Left lobe of liver (tissue), 2 donors: ENCODE measurements around the gene FAM110C. TPM values are rescaled to one million over a fixed set of nuclear protein-coding genes. Genes with fewer than 3 reads are reported as not detected.
"Not testable (repeated sequence)": the region's sequence is repeated elsewhere in the genome, so short reads cannot be mapped to it uniquely, and the experiment has no call there.

Source experiments
- ATAC-seq: fragments of 200-7000 bp; cut with Tn5 transposase; one replicate; pipeline ENCODE4 v1.9.1; 2020; ENCODE audit warnings: mild to moderate bottlenecking, moderate library complexity
- DNase-seq: peaks from one replicate; pipeline ENCODE4 v3.0.0-alpha.2; 2020; ENCODE audit warnings: low spot score
- total RNA-seq: library from RNA; stranded (reverse); gene quantifications from one replicate; pipeline ENCODE4 v1.2.1, GENCODE V29; 2021
- donor health status: DM: no; HTN: no; CAD: no; lungs with moderate emphysema.
- donor health status: DM: no; HTN: yes; CAD: no.

FAM110C gene
- total RNA-seq, 1 donor from 2014 or later, result 6.7 TPM

DNA sequence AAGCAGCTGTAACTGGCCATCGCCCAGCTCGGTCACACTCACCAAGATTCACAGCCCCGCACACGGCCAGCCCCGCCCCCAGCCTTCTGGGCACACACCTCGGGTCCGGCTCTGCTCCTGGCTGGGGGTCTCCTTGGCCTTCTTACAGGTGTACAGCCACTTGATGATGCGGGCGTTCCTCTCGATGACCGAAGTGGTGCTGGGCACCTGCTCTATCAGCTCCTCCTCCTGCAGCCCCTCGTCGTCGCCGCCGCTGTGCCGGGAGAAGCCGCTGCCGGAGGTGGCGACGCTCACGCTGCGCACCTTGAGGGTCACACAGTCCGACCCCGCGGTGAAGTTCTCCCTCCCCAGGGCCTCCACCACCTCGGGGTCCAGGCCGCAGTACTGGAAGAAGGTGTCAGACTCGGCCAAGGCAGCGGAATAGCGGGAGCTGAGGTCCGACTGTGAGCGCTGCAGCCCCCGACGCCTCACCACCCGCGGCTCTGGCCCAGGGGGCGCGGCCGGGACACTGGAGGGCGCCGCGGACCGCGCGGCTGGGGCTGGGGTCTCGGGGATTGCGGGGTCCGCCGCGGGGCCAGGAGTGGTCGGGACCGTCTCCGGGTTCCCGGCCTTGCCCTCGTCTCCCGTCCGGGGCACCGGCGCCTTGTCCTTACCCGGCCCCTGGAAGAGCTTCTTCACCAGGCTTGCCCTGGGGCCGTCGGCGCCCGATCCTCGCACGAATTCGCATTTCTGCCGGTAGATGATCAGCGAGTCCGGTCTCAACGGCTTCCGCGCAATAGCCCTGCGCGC is 769 bp downstream of the FAM110C start:
- ATAC-seq (peak; percentile 2), DNase-seq (no peak)

DNA sequence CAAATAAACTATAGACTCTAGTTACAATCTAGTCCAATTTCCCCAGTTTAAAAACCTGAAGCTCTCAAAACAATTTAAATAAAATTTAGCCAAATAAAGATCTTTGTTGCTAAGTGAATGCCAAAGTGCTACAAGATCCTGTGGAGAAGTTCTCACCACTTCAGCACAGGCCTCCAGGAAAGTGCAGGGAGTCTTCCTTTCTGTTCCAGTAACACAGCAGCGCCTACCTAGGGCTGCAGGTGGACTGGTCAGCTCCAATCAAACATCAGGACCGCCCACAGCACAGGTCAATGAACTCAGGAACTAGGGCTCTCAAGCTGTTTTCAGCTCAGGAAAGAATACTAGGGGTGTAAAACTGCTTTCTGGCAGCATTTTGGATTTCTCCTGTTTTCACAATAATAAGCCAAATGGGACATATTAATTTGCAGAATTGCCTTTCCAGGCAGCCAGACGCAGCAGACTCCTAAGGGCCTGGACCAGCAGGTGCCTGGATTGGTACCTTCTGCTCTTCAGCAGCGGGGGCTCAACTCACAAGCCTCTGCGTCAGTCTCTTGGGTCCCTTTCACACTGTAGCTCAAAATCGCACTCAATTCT is 1.5 kb downstream of the FAM110C start:
- ATAC-seq (peak; percentile 59), DNase-seq (peak; percentile 83)

DNA sequence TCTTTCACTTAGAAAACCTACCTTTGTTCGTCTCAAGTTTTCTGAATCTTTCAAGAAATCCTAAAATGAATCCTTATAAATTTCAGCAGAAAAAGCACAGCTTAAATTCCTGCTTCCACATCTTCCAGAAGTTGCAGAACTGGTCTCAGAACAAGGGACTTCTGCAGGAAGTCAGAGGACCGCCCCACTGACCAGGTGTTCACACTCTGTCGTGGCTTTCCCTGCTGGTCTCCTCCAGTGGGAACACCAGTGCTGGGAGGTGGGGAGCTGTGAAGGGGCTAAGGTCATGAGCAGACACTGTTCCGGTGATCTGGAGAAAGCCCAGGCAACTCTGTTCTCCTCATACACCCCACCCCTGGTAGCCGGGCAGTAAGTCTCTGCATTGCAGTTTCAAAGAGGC is 3.5 kb downstream of the FAM110C start:
- DNase-seq, result no peak
- ATAC-seq, result no peak

DNA sequence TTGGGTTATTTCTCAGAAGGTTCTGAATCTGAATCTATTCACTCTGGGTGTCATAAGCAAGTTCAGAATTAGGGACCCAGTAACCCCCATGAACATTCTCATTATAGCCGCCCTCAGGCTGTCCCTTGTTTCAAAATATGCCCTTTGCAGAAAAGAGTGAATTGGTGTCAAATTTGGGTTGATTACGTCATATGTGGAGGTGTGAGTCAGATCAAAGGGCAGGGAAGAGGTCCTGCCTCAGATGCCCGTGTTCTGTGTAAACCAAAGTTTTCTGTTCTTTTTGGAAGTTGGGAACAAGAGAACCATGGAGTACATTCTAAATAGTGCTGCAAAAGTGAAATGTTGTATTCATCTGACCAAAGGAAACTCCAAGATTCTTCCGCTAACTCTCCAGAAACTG is 5.8 kb downstream of the FAM110C start:
- no peak for DNase-seq
- peak; percentile 29 for ATAC-seq

DNA sequence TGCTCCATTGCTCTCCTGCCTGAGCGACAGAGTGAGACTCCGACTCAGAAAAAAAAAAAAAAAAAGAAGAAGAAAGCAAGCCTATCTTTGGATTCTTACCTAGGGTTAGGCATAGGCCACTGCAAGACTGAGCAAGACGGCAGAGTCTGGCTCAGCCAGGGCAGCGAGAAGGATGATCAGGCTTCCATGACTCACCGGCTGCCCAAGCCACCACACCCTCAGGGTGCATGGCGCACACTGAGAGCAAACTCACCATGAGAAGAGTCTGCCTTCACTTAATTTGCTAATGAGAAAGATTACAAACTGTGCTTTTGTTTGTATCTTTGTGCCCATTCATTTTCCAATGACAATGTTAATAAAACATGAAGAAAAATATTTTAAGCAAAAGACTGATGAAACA is 8.2 kb downstream of the FAM110C start:
- DNase-seq, result no peak
- no peak for ATAC-seq

DNA sequence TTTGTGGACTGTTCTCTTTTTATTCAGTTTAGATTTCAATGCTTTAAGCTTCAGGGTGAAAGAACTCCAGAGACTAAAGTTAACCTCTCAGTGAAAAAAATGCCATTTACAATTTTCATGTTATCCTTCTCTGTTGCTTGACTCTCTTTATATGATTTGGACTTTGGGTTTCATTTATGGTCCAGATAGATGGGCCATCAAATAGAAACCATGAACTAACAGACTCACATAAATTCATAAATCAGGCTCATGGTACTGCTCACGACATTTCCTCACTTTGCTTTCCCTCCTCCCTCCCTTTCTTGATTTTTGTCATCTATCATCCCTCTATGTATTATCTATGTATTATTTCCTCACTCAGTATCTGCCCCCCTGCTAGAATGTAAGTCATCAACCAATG is 10.0 kb downstream of the FAM110C start:
- DNase-seq, result no peak
- no peak for ATAC-seq

DNA sequence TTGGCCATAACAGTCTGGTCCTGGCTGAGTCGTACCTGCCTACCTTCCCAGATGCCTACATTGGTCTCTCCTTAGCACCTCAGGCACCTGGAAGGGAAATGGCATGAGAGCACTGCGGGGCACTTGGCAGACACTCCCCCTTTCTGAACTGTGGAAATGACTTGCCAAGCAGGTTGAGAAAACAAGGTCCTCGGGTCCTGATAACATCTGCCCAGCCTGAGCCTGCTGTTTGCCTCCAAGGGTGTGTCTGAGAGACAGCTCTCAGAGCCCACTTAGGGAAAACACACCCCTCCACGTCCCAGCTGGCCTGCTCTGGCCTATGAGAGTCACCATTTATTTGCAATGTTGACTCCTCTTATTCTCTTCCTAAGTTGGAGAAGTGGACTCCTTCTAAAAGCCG is 10.5 kb downstream of the FAM110C start:
- no peak for ATAC-seq
- DNase-seq, result no peak

DNA sequence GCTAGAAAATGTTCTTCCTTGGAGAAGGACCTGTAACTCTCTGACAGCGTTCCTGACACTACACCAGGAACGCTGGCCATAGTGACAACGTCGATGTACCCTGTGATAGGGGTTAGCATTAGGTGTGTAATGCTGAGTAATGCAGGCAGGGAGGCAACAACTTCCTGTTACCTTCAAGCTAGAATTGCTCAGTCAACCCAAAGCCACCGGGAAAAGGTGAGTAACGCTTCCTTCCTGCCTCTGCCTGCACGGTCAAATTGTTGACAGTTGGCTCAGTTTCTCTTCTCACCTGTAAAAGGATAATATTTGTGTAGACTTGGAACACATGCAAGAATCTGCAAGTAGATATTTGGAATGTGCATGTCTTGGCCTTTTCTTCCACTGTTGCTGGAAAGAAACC is 12.7 kb downstream of the FAM110C start:
- DNase-seq (no peak), ATAC-seq (peak; percentile 13)

DNA sequence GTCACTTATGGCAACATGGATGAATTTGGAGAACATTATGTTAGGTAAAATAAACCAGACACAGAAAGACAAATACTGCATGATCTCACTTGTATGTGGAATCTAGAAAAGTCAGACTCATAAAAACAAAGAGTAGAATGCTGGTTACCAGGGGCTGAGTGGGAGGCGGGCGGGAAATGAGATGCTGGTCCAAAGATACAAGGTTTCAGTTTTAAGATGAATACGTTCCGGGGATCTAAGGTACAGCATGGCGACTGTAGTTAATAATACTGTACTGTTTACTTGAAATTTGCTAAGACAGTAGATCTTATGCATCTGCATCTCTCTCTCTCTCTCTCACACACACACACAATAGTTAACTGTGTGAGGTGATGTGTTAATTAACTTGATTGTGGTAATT is 14.2 kb downstream of the FAM110C start:
- ATAC-seq, result no peak

DNA sequence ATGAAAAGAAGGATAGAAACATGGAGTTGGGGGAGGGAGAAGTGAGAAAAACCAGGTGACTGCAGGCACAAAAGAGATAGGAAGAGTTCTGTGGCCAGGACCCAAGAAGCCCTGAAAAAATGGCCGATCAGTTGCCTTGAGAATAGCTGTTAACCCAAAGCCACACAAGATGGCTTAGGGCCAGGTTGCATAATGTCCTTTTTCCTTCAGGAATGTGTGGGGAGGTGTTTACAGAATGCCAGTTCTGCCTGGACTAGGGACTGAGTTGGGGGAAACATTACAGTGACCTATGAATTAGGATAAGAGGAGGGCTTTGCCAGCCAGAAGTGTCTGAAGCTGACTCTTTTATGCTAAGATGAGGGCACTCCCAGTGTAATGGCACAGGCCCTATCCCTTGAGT is 17.1 kb downstream of the FAM110C start:
- peak; percentile 72 for ATAC-seq

More for the DNA sequence above, 14.2 kb downstream of the FAM110C start:
- no peak for DNase-seq

DNA sequence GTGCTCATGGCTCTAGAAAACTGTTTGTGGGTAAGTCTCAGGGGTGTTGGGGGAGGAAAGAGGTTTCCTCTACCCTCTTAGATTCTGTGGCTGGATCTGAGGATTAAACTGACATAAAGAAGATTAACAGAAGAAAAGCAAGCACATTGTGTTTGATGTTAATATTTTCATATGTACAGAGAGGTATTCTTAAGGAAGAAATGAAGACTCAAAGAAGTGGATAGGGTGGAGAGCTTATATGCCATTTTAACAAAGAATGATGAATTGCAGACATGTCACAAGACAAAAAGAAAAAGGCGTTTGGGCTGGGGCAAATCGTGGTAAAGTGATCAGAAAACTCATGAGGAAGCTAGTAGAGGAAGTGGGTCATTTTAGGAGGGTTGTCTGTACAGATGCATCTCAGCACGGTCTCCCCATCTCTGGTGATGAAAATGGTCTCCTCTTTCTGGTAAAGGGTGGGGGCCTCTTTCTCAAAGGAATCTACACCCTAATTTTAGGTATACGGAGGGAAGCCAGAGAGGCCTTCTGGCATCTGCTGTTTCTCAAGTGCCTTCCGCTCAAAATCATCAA is 17.8 kb downstream of the FAM110C start:
- DNase-seq (no peak), ATAC-seq (no peak)

More for the DNA sequence above, 17.1 kb downstream of the FAM110C start:
- DNase-seq, result no peak

DNA sequence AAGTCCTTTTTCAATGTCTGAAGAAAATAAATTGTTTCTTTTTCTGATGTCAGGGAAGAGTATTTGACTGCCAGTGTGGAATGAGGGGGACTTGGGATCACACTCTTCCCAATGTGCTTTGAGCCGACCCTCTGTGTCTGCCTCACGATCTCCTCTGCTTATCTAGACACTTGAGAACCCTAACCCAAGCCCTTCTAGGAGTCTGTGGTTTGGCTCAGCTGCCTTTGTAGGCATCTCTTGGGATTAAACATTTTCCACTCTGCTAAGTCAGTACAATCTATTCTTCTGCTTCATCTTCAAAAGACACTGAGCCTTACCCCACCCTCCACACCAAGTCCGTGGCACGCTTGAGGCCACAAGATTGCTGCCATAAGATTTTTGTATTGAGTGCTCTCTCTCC is 19.4 kb downstream of the FAM110C start:
- no peak for ATAC-seq
- no peak for DNase-seq

DNA sequence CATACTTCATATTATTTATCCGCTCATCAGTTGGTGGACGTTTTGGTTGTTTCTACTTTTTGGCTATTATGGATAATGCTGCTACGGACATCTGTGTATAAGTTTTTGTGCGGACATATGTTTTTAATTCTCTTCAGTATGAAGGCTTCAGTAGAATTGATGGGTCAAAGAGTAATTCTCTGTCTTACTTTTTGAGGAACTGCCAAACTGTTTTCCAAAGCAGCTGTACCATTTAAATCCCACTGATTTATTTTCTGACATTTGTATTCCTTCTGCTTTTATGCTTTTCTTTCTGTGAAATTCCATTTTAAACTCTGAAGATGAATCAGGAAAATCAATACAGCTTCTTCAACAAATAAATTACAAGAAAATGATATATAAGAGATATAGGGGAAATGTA is 20.8 kb downstream of the FAM110C start:
- no peak for DNase-seq
- ATAC-seq, result no peak

DNA sequence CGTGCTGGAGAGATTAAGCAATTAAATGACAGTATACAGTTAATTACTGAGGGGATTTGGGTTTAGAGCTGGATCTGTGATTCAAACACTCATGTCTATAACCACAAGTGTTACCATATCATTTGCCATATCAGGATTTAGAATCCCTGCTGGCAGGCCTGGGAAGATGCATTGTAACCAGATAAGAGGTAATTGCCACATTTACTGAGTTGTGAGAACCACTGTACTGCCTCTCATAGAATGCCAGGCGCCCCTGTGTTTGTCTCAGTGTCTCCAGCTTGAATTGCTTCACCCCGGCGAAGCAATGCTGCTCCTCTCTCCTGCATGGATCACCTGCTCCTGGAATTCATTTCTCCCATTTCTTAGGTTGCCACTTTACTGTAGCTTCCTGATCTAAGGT is 21.7 kb downstream of the FAM110C start:
- DNase-seq, ATAC-seq: not testable (repeated sequence)

DNA sequence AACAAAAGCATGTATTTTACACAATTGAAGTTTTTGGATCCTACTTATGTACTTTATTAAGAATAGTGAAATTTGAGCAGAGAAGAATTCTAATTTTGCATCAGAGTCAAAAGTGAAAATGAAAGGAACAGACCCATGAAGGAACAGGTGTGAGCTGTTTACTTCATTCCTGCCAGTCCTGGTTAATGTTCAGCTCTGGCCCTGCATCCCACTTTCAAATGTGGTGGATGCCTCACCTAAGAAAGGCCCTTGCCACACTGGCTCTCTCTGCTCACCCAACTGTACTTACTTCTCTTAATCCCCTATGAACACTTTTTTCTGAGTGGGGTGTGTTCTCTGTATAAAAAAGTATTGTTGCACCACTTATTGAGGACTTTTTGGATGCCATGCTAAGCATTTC is 22.2 kb downstream of the FAM110C start:
- DNase-seq (no peak), ATAC-seq (peak; percentile 81)

DNA sequence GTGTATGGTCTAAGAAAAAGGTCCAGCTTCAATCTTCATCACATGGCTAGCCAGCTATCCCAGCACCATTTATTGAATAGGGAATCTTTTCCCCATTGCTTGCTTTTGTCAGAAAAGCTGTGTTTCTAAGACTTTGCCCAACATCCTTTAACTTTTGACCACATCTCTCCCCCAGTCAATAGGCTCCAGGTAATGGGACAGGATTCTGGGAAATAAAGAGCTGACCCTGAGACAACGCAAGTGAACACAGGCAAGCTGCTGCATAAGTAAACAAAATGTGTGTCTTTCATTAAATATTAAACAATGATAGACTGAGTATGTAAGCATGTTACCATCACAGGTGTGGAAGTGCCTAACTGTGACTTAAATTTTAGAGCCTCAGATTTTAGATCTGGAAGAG is 23.0 kb downstream of the FAM110C start:
- ATAC-seq (peak; percentile 59), DNase-seq (no peak)

DNA sequence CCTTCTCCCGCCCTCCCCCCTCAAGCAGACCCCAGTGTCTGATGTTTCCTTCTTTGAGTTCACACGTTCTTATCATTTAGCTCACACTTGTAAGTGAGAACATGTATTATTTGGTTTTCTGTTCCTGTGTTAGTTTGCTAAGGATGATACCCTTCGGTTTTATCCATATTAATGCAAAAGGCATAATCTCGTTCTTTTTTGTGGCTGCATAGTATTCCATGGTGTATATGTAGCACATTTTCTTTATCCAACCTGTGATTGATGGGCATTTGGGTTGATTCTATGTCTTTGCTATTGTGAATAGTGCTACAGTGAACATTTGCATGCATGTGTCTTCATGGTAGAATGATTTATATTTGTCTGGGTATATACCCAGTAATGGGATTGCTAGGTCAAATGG is 24.1 kb downstream of the FAM110C start:
- DNase-seq, ATAC-seq: not testable (repeated sequence)

DNA sequence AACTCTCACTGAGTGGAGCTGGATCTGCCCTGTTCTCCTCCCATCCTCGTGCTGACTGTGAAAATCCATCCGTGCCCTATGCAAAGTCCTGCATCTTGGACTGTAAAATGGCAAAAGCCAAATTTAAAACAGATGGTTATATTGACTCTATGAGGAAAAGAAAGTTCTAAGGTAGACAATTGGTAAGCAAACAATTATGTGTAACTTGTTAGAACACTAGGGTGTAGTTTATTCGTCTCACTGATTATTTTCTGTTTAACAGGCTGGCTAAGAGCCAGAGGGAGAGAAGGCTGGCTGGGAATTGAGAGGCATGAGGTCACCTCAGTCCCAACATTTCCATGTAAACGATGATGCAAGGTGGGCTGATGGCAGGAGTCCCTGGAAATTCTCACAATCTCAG is 26.0 kb downstream of the FAM110C start:
- DNase-seq, result peak; percentile 75

DNA sequence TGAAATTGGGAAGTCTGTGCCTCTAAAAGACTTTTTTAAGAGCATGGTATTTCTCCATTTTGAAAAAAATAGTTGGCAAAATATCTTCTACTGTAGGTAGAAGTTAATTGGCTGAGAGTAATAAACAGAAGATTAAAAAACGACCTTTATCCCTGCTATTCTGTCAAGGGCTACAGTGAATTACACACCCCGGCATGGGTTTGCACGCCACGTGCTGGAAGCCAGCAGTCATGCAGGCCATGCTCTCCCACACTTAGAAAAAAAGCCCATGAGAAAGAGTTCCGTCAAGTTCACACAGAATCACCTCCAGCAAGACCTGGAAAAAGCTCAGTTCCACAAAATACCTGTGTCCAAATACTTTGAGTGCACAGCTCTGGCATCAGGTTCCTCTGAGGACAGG is 26.8 kb downstream of the FAM110C start:
- DNase-seq (no peak), ATAC-seq (peak; percentile 50)

More for the DNA sequence above, 26.0 kb downstream of the FAM110C start:
- ATAC-seq, result peak; percentile 47

DNA sequence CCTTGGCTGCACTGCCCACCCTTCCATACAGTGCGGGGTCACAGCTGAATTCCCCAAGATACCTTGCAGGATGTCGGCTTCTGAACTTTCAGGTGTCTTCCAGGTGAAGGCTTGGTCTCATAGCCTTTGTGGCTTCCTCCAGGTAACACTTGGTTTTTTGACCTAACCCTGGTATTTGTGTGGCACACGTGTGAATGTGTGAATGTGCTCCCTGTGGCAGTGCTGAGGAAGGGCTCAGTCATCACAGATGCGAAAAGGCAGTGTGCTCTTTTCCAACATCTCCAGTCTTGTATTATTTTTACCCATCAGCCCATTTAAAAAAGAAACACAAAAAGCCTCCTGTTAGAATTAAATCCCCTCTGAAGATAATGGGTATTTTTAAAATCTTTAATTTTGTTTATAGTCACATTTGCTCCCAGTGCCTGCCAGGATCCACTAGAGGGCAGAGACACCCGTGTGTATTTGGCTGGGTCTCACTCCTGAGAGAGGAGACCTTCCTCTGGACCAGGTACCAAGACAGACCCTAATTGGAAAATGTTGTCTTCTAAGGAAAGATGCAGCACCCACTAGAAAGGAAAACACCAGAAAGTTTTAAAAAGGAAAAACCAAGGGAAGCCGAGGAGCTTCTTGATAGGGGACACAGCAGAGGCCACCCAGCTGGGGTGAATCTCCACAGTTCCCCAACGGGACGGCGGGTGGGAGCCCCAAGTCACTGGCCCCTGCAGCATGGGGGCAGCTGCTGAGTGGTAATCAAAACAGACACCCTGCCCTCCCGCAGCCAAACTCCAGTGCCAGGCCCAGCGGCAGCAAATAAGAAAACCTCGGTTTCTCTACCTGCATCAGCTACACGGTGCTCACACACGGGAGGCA is 27.7 kb downstream of the FAM110C start:
- DNase-seq, result no peak
- peak; percentile 74 for ATAC-seq

DNA sequence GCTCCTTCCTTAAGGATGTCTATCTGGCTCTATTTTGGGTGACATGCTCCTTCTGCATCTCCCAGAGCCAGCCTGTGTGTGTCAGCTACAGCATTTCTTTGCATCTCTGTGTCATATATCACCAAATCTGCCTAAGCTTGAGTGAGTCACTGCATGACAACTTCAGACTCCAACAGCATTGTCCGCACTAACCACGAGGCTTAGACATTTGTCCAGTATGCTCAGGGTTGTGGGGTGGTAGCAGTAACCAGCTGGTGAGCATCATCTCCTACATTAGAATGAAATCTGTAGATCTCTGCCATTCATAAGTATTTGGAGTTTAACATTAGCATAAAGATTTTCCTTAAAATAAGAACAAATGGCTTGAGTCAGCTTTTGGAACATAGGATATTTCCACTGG is 30.4 kb downstream of the FAM110C start:
- not testable (repeated sequence) for ATAC-seq, DNase-seq
